GM21360 (cell line): ENCODE measurements around the gene CLCN3.
"Not testable (repeated sequence)": the region's sequence is repeated elsewhere in the genome, so short reads cannot be mapped to it uniquely, and the experiment has no call there.

ENCODE experiments used
- ATAC-seq: cut with Tn5 transposase; IDR thresholded peaks from one replicate; pipeline ENCODE4 v1.9.1; 2021; ENCODE audit warnings: mild to moderate bottlenecking, moderate library complexity; ENCODE audit not compliant: unreplicated experiment

Gene CLCN3

GRCh38 chr4:169689681-169690080 lies 69.3 kb downstream of the CLCN3 start:
- no peak for ATAC-seq

DNA sequence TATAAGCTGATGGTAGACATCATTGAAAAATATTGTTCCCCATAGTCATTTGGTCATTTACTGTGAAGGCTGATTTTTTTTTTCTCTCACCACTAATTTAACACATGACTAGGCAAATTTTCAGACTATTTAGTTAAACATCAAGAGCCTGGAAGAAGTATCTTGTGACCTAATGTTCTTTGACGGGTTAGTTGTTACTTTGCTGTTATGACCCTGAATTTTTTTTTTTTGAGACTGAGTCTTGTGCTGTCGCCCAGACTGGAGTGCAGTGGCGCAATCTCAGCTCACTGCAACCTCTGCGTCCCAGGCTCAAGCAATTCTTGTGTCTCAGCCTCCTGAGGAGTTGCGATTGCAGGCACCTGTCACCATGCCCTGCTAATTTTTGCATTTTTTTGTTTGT lies 70.4 kb downstream of the CLCN3 start:
- ATAC-seq: no peak

- no peak for ATAC-seq
Observed at GRCh38 chr4:169698331-169698730, 78.0 kb downstream of the CLCN3 start.

DNA sequence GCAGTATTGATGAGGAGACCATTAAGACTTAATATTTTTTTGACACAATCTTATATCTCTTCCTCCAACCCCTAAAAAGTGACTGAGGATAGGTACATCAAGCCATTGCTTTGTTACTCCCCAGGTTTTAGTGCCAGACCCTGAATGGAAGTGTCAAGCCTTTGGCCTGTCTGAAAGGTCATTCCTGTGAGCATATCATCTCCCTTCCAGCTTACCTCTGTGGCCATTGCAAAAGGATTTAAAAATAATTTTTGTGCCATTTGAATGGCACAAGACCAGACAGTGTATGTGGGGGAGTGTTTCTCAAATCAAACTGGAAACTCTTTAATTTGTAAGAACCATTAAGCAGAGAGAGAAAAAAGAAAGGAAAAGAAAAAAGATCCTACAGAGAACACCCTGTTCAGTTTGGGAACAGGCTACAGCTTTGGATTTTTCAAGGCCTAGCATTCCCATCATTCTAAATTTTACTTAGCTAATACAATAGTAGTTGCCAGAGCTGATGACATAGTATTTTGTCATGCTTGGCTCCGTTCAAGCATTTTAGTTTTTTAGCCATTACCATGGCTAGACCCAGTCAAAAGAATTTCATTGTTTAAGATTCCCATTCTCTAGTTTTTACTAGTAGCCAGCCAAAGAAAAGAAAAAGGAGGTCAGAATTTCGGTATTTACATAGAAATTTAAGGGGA lies 87.7 kb downstream of the CLCN3 start:
- ATAC-seq: no peak

- no peak for ATAC-seq
Observed at GRCh38 chr4:169715826-169716225, 95.4 kb downstream of the CLCN3 start.

DNA sequence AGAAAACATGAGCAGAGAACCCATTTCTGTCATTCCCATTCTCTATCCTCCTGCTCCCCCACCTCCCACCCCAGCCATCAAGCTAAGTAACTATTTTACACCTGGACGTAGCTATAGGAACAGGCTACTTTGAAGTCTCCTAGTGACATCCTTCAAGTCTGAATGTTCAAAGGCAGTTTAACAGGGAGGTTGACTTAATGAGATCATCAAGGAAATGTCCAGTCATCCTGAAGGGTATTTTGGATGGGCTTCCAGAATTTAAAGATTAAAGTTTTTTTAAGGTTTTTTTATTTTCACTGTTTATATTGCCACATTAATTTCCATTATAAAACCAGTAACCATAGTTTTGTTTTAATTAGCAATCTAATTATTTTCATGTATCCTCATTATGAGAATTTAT lies 96.3 kb downstream of the CLCN3 start:
- no peak for ATAC-seq

DNA sequence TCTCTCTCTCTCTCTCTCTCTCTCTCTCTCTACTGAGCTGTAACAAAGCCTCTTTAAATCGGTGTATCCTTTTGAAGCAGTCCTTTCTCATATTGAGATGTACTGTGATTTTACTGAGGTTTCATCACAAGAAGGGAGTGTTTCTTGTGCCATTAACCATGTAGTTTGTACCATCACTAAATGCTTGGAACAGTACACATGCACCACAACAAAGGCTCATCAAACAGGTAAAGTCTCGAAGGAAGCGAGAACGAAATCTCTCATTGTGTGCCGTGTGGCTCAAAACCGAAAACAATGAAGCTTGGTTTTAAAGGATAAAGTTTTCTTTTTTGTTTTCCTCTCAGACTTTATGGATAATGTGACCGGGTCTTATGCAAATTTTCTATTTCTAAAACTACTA lies 100.2 kb downstream of the CLCN3 start:
- ATAC-seq: no peak

DNA sequence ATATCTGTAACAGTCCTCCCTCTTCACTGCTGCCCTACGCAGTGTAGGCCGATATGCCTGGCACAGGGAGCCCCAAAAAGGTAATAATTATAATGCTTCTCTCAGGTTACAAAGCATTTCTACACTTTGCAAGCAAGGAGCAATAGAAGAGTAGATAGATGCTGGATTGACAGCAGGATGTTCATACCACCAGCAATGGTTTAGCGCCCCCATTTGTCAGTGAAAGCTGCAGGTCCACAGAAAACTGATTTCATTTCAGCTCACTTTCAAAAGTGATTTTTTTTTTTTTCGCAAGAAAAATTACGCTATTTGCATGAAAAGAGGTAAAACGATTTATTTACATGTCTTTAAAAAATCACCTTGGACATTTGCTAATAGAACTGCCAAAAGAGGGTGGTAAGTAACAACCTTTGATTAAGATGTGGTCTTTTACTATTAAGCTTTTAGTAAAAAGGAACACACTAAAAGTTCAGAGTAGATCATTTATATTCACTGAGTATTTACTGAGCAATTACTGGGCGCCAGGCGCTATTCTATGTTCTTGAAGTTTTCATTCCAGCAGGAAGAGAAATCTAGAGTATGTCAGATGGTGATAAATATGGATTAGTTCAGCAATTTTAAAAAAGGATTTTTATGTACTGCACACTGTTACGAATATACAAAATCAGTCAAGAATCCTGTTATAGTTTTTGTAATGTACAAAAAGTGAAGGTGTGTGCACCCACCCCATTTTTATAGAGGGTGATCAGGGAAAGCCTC lies 103.0 kb downstream of the CLCN3 start:
- no peak for ATAC-seq

DNA sequence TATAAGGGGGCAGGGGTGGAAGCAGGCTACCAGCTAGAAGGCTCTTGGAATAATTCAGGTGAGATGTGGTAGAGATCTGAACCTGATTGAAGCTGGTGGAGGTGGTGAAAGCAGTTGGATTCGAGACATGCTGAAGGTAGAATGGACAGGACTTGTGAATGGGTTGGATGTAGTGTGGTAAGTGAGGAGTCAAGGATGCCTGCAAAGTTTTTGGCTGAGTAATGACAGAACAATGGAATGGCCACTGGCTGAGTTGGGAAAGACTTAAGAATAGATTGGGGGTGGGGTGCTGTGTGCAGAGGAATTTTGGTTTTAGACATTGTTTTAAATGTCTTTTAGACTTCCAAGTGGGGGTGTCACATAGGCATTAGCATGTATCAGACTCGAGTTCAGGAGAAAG lies 103.9 kb downstream of the CLCN3 start:
- ATAC-seq: no peak

DNA sequence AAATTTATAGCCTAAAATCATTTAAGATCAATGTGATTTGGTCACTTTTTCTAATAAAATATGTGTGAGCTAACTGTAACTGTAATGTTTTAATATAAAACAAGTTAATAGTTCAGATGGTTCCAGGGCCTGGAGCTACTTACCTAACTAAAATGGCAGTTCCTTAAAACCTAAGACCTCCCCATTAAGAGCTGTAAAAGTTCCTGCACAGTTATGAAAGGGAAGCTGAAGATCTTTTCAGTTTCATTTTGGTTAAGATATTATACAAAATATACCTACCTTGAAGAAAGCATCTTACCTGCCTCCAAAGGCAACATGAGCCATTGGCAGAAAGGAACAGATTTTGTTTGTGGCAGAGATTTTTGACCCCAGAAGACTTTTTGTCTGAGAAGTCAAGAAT lies 107.2 kb downstream of the CLCN3 start:
- no peak for ATAC-seq

GRCh38 chr4:169730564-169730963 lies 110.2 kb downstream of the CLCN3 start:
- ATAC-seq: no peak

DNA sequence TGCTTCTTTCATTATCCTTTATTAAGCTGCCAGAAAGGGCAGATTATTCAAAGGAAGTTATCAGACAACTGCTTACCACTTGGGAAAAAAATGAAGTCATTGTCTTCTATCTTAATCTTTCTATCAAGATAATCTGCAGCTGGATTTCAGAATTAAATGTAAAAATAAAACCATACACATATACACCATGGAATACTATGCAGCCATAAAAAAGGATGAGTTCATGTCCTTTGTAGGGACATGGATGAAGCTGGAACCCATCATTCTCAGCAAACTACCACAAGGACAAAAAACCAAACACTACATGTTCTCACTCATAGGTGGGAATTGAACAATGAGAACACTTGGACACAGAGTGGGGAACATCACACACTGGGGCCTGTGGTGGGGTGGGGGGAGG lies 118.2 kb downstream of the CLCN3 start:
- ATAC-seq: not testable (repeated sequence)

- no peak for ATAC-seq
Observed at GRCh38 chr4:169741569-169741968, 121.2 kb downstream of the CLCN3 start.

DNA sequence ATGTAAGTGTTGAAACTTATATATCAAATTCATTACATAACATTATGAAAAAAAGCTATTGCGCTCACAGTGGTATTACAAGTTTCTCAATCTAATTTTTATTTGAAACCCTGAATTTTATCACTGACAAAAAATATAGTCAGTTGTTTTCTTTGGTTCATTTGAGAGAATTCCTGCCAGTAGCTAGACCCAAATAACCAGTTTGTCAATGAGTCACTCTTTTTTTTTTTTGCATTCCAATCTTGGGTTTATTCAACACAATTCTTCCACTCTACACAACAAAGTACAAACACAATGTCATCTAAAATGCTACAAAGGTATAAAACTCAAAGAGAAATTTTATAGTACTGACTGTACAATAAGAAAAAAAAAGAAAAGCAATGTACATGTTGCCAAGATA lies 124.2 kb downstream of the CLCN3 start:
- no peak for ATAC-seq

- no peak for ATAC-seq
Observed at GRCh38 chr4:169745291-169745690, 124.9 kb downstream of the CLCN3 start.

DNA sequence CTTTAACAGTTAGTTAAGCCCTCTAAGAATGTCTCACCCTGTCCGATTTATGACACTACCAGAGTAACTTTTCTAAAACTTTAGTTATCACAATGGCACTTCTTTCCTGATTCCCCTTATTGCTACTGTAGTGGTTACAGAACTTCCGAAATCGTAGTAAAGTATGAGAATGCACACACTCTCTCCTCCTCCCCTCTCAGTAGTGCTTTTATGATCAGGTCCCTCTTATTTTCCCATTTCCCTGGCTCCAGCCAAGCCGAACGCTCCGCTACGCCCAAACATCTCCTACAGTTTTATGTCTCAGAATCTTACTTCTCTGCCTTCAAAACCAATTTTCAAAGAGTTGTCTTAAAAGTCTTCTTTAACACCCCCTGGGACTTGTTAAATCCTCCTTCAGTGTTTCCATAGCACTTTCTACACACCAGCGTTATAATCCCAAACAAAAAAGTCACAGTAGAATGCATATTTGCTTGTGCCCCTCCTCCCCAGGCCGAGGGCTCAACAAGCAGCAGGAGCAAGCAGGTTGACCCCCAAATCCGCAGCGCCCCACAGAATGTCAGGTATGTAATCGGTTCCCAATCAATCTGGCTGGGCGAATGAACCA lies 136.7 kb downstream of the CLCN3 start:
- peak; percentile 33 for ATAC-seq

DNA sequence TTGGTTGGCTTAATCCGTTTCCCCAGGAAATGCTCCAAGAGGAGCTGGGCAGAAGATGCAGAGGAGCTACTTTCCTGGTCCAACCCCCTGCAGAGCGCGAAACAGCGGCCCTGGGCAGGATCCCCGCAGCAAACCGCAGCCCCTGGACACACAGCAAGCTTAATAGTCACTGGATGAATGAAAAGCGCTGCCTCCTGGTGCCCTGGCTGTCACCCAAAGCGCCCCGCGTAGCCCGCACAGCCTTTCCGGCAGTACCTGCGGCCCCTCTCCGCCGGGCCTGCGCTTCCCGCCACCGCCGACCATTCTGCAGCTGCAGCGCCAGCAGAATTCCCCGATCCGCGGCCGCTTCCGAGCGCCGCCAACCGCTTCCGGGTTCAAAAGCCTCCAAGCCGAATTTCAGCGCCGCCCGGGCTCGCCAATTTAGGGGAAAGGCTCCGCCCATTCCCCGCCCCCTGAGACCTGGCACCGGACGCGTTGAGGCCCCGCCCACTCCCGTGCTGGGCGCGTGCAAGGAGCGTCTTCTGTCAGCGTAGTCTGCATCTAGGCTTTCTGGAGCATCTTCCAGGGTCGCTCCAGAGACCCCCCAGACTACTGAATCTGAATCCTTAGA lies 137.3 kb downstream of the CLCN3 start, which contains the start of gene HPF1:
HPF1 (minus strand) TSS at position 370 of the 610 bp plus-strand sequence; CDS start at position 303, 67 bp downstream.
- ATAC-seq: peak; percentile 92

DNA sequence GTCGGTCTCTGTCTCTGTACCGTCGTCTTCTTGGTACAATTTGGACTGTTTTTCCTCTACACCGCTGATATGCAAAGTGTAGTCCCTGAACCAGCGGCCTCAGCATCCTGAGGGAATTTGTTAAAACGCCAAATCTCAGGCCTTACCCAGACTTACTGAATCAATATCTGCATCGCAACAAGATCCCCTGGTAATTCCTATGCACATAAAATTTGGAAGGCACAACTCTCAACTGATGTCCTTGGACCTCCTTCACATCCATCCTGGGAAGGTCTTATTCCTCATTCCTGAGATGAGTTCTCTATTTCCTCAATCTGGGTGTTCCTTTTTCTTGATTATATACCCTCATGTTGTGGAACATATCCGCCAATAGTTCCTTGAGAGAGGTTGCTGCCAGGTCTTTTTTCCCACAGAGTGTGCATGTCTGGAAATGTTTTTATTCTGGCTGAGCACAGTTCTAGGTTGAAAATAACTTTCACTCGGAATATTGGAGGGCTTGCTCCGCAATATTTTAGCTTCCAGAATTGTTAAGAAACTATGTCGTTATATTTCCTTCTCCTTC lies 138.1 kb downstream of the CLCN3 start:
- no peak for ATAC-seq

GRCh38 chr4:169761846-169762245 lies 141.5 kb downstream of the CLCN3 start:
- ATAC-seq: no peak

- no peak for ATAC-seq
Observed at GRCh38 chr4:169765835-169766234, 145.5 kb downstream of the CLCN3 start.

DNA sequence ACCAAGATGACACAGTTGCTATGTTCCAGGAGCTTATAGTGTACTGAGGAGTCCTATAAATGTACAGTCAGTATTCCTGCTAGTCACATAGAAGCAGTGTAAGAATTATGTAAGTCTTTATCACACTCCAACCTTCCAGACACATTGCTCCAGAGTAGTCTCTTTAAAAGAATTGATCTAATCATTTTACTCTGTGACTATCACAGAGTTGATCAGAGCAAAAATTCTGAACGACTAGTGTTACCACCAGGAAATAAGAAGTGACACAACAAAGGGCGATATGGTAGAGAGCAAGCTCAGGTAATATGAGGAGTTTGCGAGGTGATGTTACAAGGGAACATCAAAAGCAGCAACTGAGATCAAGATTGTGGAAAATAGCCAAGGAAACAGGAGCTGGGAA lies 146.4 kb downstream of the CLCN3 start:
- no peak for ATAC-seq
